Hematopoietic multipotent progenitor cell treated with erythropoietin and hydrocortisone succinate and interleukin-3 and kit ligand, for 8 days (in vitro differentiated cells): ENCODE results near the gene IFT74.

ENCODE experiments used
- DNase-seq: peaks from one replicate; pipeline ENCODE4 v3.0.0-alpha.2; 2015

The IFT74 gene

GRCh38 chr9:26955921-26956859 is at the start of gene IFT74:
IFT74 (plus strand) TSS chr9:26956412; CDS start chr9:26961968, 5,556 bp downstream.
- peak; percentile 99 for DNase-seq

DNA sequence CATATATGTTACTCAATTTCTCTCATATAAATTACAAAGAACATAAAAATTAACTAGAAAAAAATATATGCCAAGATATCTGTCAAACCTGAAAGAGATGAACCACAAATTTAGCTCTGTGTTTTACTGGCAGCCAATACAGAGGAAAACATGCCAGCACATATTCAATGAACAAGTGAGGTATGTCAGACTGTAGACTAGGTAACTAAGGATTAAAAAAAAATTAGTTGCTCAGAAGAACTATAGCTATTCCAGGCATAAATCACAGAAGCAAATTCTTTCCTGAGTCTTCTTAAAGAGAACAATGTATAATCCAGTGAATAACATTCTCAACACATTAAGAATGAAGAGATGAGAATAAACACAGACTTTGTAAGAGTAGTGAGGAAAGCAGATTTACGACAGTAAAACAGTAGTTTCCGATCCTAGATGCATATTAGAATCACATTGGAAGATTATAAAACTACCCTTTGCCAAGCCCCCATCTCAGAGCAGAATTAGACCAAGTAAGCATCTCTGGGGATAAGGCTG is 43.0 kb upstream of the IFT74 start:
- no peak for DNase-seq

- DNase-seq = no peak
These were observed 36.5 kb upstream of the IFT74 start for GRCh38 chr9:26919698-26920097.

DNA sequence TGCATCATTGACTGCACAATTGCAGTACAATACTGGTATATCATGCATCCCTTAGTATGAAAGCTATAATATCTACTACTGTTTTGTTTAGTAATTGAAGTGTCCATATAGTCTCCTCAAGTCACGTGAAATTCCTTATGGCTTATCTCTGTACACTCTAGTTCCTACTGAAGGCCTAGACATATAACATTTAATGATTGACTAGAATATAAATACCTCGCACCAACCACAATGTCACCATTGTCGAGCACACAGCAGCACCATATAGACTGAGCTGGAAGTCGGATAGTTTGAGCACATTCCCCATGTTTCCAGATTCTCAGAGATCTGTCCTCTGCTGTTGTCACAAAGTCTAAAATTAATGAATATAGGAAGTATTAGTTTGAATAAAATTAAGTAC is 30.6 kb upstream of the IFT74 start:
- DNase-seq = no peak

DNA sequence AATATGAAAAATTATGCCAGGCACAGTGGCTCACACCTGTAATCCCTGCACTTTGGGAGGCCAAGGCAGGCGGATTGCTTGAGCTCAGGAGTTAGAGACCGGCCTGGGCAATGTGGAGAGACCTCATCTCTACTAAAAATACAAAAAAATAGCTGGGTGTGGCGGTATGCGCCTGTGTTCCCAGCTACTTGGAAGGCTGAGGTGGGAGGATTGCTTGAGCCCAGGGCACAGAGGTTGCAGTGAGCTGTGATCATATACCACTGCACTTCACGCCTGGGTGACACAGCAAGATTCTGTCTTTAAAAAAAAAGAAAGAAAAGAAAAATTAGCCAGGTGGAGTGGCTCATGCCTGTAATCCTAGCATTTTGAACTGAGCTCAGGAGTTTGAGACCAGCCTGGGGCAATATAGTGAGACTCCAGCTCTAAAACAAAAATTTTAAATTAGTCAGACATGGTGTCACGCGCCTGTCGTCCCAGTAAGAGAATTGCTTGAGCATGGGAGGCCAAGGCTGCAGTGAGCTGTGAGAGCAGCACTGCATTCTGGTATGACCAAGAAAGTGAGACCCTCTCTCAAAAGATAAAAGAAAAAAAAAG is 27.2 kb upstream of the IFT74 start:
- DNase-seq = no peak

GRCh38 chr9:26935847-26936246 is 20.4 kb upstream of the IFT74 start:
- no peak for DNase-seq

GRCh38 chr9:26937816-26938371 is 18.3 kb upstream of the IFT74 start:
- DNase-seq = no peak

DNA sequence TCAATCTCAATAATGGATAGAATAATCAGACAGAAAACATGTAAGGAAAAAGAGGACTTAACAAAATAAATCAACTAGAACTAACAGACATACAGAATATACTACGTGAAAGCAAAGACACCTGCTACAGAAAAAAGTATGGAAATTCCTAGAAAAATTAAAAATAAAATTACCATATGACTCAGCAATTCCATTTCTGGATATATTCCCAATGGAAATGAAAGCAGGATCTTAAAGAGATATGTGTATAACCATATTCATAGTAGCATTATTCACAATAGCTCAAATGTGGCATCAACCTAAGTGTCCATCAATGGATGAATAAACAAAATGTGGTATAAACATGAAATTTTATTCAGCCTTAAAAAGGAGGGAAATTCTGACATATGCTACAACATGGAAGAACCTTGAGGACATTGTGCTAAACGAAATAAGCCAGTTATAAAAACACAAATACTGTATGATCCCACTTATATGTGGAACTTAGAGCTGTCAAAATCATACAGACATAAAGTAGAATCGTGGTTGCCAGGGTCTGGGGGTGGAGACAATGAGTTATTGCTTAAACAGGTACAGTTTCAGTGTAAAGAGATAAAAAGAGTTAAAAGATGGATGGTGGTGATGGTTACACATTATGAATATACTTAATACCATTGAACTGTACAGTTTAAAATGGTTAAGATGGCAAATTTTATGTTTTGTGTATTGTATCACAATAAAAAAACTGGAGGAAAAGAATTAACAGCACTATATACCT is 16.1 kb upstream of the IFT74 start:
- DNase-seq = no peak

DNA sequence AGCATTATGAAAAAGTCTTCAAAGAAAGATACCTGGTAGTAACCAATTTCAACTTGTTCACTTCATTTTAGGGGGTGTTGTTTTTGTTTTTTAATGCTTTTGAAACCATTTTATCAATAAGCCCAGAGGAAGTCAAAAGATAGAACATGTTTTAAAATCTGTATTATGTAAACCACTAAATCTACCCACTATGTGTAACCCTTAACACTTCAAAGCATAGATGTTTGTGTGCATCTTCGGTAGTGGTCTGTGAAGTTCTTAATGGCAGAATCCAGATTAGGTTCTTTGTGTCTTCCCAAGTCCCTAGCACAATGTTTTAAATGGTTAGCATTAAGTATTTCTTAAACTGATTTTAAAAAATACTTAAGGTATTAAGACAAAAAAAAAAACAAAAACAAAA is 15.4 kb upstream of the IFT74 start:
- no peak for DNase-seq

DNA sequence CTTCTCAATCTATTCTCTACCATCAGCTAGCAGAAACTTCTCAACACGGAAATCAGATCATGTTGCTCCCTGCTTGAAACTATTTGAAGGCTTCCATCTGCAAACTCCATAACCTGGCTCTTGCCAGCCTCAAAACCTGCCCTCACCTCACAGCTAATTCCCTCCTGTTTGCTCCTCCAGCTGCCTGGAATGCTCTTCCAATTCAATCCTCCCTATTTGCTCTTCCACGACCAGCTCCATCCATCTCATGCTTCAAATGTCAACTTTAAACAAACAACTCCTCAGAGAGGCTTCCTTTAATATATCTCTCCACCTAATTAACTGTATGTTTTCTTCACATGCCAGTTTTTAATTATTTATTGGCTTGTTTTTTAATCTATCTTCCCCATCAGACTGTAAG is 10.6 kb upstream of the IFT74 start:
- DNase-seq = no peak

- peak; percentile 92 for DNase-seq
These were observed 9.2 kb upstream of the IFT74 start, which contains the start of gene PLAA for GRCh38 chr9:26946753-26947727. PLAA (minus strand) TSS chr9:26947242; CDS start chr9:26947045, 197 bp downstream.

GRCh38 chr9:26947736-26948135 is 8.5 kb upstream of the IFT74 start:
- peak; percentile 29 for DNase-seq

DNA sequence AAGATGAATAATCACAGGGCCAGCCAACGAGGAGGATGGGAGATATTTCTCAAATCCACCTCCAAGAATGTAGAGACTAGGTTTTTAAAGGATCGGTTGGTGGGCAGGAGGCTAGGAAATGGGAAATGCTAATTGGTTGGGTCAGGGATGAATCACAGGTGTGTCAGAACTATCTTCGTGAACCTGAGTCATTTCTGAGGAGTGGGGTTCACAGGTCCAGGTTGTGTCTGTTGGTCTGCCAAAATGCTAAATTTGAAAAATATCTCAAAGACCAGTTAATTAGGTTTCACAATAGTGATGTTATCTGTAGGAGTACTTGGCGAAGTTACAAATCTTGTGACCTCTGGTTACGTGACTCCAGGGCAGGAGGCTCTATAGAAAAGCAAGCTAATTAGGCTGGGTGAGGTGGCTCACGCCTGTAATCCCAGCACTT is 6.6 kb upstream of the IFT74 start:
- peak; percentile 66 for DNase-seq

DNA sequence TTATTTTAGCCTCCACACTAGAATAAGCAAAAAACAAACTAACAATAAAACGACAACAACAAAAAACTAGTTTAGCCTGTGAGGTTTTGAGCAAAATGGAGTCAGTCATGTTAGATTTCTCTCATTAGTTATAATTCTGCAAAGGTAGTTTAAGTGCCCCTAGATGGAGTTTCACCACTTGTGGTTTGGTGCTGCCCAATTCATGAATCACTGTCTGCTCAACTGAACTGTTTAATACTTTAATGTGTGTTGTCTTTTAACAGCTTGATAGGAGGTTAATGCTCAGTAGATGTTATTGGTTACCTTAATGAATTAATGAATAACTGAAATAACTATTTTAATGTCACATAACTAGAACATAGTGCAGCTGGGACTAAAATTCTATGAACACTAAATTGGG is 5.7 kb upstream of the IFT74 start:
- no peak for DNase-seq

- DNase-seq = no peak
These were observed 4.4 kb upstream of the IFT74 start for GRCh38 chr9:26951794-26952193.

DNA sequence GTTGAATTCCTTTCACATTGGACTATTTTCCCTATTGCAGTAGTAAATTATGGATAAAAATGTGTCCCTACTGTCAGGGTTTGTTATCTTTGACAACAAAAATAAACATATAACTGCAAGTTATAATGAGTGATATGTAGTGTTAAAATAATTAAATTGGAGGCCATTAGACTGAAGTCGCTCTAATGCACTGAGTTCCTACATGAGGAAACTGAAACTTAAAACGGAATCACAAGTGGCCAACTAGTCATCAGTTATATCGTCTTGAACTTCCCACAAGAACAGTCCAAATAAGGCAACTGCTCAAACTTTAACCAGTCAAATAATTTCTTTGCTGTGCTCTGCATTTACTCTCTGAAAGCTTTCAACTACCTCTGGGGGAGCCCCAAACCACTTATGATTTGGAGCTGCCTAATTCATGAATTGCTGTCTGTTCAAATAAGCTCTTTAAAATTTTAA is 2.1 kb upstream of the IFT74 start:
- peak; percentile 52 for DNase-seq

GRCh38 chr9:26955222-26955903 is 849 bp upstream of the IFT74 start:
- DNase-seq = peak; percentile 81

DNA sequence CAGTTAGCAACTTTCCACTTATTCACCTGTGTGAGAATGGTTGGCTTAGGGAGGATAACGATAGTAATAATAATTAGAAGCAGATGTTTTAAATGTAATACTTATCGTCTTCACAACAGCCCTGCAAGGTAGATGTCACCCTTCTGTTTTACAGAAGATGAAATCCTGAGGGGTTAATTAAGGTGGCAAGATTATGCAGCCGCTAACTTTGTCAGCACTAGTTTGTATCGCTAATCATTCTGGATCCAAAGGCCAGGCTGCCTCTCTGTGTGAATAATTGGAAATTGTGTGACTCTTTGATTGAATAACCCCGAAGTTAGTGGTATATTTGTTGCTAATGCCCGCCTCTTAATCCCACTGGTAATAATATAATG is 635 bp downstream of the IFT74 start:
- DNase-seq = peak; percentile 44

- DNase-seq = no peak
These were observed 15.5 kb downstream of the IFT74 start for GRCh38 chr9:26971721-26972120.

DNA sequence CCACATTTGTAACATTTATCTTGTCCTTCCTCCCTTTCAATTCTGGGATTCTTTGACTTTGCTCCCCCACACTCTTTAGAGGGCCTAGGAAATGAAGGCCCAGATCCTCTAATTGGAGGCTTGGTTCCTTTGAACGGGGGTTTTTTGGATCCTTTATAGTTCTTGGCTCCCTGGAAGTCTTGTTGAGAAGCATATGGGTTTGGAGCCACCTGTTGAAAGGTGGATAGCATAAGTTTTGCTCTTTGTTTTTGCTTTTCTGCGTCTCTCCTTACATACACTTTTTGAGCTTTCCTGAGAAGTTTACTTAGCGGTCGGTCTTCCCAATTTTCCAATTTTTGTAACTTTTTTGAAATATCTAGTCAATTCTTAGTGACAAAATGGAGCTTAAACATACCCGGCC is 17.8 kb downstream of the IFT74 start:
- DNase-seq = no peak

DNA sequence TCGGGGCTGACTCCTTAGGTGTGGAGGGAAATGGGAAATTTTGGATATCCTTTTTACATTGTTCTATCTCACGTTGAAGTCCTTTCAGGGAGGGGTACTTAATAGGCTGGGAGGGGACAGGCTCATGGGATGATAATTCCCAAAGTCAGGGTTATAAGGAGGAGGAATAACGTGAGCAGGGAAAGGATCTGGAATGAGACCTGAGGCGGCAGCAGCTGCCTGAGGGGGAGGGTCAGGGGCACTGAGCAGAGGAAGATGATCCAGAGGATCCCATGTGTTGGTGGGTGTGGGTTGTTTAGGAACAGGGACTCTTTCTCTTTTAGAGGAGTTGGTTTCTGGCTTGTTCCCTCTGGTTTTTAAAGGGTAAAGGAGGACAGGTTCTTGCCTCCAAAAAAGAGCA is 18.7 kb downstream of the IFT74 start:
- no peak for DNase-seq
